ENCODE results near the gene DNAH8.

Gene DNAH8, protein sequence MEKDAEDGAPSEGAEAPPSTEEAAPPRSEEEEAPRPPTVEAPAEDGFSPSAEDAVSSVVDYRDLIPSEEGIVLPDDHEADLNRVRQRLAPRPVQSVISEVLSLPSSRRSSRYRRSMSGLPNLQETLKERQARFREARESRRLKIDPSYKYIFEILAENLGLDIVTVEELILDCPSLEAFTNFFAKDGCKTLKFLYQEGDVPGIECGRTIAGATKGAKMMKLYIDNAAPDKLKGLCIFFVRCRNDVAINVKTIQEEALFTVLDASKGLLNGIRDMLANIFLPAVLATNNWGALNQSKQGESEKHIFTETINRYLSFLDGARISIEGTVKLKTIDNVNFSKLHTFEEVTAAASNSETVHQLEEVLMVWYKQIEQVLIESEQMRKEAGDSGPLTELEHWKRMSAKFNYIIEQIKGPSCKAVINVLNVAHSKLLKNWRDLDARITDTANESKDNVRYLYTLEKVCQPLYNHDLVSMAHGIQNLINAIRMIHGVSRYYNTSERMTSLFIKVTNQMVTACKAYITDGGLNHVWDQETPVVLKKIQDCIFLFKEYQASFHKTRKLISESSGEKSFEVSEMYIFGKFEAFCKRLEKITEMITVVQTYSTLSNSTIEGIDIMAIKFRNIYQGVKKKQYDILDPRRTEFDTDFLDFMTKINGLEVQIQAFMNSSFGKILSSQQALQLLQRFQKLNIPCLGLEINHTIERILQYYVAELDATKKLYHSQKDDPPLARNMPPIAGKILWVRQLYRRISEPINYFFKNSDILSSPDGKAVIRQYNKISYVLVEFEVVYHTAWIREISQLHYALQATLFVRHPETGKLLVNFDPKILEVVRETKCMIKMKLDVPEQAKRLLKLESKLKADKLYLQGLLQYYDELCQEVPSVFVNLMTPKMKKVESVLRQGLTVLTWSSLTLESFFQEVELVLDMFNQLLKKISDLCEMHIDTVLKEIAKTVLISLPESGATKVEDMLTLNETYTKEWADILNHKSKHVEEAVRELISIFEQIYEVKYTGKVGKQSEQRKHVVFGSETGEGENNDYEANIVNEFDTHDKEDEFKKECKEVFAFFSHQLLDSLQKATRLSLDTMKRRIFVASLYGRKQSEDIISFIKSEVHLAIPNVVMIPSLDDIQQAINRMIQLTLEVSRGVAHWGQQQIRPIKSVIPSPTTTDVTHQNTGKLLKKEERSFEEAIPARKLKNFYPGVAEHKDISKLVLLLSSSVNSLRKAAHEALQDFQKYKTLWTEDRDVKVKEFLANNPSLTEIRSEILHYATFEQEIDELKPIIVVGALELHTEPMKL (N-terminal part only)

DNA sequence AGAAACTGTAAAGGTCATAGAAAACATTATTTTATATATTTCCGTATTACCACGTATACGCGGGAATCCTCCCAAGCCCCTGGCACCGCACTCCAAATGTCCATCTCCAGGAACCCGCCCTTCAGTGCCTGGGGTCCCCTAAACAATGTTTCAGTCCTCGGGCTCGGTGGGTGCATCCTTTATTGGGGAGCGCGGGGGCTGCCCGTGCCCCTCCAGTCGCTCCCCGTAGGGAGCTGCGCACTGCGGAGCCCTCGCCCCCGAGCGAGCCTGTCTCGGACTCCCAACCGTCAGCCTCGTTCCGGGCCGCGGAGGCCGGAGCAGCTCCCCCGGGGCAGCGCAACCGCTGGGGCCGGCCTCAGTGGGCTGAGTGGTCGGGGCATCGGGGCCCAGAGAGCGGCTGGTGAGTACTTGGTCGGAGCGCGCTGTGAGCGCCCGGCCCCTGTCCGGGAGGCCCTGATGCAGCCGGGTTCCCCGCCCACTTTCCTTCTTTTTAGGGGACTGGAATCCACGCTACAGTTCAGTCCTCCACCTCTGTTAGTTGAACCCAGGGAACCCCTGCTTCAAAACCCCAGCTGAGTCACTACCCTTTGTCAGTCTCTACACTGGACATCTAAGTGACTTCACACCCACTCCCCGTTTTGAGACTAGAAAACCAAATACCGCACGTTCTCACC is at the start of gene DNAH8:
Gene DNAH8 (plus strand): TSS at position 296 of the 674 bp plus-strand sequence. CDS start 7,499 bp downstream, outside the sequence.
- ChIA-PET POLR2A (no interaction called here), CTCF (interaction anchor here (1.5 kb wide), 1 partner anchor 59 kb away, joined by 5 read pairs; no protein-coding TSS in a partner anchor)
- peak; percentile 37 for DNase-seq (ENCODE audit: extremely low spot score)
- no peak for TF ChIP-seq CTCF (IDR thresholded peaks at IDR 0.05; ENCODE audit: control extremely low read depth, extremely low read depth, low read depth, missing control alignments)

GRCh38 chr6:38671885-38672467 is 43.1 kb upstream of the DNAH8 start:
- DNase-seq (ENCODE audit: extremely low spot score) = peak; percentile 73
- ChIA-PET CTCF (no interaction called here), POLR2A (no interaction called here)
- peak; percentile 67 for TF ChIP-seq CTCF (IDR thresholded peaks at IDR 0.05; ENCODE audit: control extremely low read depth, extremely low read depth, low read depth, missing control alignments)

DNA sequence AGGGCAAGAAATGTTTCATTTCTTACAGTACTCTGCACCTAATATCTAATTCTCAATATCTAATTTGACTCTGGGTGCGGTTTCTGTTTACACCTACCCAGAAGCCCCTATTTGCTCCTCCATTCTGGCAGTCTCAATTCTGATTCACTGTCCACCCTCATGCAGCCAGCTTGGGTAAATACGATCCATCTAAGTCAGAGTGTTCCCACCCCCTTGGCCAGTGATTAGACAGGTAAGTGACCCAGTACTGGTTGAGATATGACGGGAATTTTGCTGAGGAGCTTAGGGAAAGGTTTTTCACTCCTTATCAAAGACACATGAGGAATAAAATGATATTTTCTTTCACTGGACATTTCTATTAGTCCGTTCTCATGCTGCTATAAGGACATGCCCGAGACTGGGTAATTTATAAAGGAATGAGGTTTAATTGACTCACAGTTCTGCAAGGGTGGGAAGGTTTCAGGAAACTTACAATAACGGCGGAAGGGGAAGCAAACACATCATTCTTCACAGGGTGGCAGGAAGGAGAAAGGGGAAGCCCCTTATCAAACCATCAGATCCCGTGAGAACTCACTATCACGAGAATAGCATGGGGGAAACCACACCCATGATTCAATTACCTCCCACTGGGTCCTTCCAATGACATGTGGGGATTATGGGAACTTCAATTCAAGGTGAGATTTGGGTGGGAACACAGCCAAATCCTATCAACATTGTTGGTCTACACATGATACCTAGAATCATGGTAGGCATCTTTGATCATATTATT is 41.5 kb upstream of the DNAH8 start:
- no peak for DNase-seq (ENCODE audit: extremely low spot score)
- POLR2A ChIA-PET = no interaction called here
- TF ChIP-seq CTCF (IDR thresholded peaks at IDR 0.05; ENCODE audit: control extremely low read depth, extremely low read depth, low read depth, missing control alignments) = no peak
- CTCF ChIA-PET = interaction anchor here (1.3 kb wide), 1 partner anchor 15 kb away, joined by 4 read pairs; no protein-coding TSS in a partner anchor

DNA sequence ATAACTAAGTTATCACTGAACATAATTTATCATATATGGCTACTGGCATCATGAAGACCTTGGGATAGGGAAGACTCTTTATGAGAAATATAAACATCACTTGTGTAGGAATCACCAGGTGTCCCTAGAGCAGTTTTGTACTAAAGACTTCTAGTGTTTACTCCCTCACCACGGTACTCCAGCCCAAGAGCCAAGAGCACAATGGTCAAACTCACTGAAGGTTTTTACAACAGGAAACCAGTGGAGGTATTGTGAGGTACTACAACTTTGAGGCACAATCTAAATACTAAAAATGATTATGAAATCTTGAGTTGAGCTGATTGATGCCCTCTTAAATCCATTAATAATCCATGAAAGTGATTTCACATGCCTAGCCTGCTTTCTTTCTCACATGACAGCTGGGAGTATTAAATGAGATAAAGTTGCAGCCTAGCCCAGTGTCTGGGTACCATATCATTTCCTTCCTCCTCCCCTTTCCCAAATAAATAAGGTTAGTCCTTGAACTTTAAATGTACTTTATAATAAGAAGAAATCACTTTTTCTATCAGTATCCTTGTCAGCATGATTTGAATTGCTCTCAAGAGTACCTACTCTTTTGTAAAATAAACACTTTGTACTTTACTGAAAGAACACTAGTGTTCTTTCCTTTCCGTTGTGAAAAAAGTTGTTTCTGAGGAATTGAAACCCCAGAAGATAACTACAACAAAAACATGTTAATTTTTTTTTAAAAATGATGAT is 38.7 kb upstream of the DNAH8 start:
- ChIA-PET POLR2A (no interaction called here), CTCF (no interaction called here)
- TF ChIP-seq CTCF (IDR thresholded peaks at IDR 0.05; ENCODE audit: control extremely low read depth, extremely low read depth, low read depth, missing control alignments) = no peak
- DNase-seq (ENCODE audit: extremely low spot score) = peak; percentile 23

DNA sequence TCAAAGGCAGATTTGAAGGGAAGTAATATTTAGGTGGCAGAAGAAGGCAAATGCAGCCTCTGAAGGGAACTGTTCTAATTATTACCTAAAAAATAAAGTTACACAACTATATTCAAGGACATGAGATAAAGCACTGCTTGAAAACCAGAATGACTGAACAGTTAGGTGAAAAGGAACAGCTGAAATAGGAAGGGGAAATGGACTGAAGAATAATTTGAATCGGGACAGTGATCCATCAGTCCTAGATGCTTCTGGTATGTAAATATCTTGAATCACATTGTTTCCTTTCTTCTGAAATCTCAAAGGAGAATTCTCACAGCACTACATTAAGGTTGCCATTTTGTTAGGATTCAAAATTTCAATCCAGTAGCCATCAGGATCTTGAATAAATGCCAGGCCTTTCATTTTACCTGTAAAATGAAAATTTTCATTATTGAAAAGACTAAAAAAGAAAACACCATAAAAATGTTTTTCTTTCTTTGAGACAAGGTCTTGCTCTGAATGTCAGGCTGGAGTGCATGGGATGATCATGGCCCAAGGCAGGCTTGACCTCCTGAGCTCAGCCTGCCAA is 38.1 kb upstream of the DNAH8 start:
- ChIA-PET CTCF (no interaction called here), POLR2A (no interaction called here)
- TF ChIP-seq CTCF (IDR thresholded peaks at IDR 0.05; ENCODE audit: control extremely low read depth, extremely low read depth, low read depth, missing control alignments) = no peak

More for the DNA sequence above, 38.1 kb upstream of the DNAH8 start:
- no peak for DNase-seq (ENCODE audit: extremely low spot score)

Measured in GM10248 (cell line).